ENCODE data around the gene CGN. TPM values are rescaled to one million over a fixed set of nuclear protein-coding genes. Genes with fewer than 3 reads are reported as not detected.

CGN gene
- total RNA-seq, 2 experiments from 2014 or later, result 0.34 to 0.82 TPM

- Mint-ChIP-seq H3K36me3 (ENCODE audit: low read depth) (no peaks in the 10 kb centered on the region), H3K4me3 (no peak overlapping the region), H3K27ac (no peak overlapping the region), H3K27me3 (ENCODE audit: low read depth) (peaks cover 3% of the 10 kb centered on the region), H3K9me3 (ENCODE audit: insufficient read depth) (no peaks in the 10 kb centered on the region), H3K4me1 (ENCODE audit: low read depth) (peaks cover 6% of the 10 kb centered on the region)
- no peak for DNase-seq
- POLR2A ChIA-PET, result no interaction called here
- CTCF ChIA-PET, result no interaction called here
- no peak for ATAC-seq
Observed at GRCh38 chr1:151562661-151563060, 51.5 kb downstream of the CGN start.

GRCh38 chr1:151563376-151563775 is 52.2 kb downstream of the CGN start:
- Mint-ChIP-seq H3K27ac (no peak overlapping the region), H3K36me3 (ENCODE audit: low read depth) (no peaks in the 10 kb centered on the region), H3K4me1 (ENCODE audit: low read depth) (peaks cover 5% of the 10 kb centered on the region), H3K9me3 (ENCODE audit: insufficient read depth) (no peaks in the 10 kb centered on the region), H3K27me3 (ENCODE audit: low read depth) (peaks cover 2% of the 10 kb centered on the region), H3K4me3 (no peak overlapping the region)
- no peak for ATAC-seq
- no peak for DNase-seq
- ChIA-PET POLR2A (no interaction called here), CTCF (no interaction called here)

- Mint-ChIP-seq H3K4me3 (no peak overlapping the region), H3K4me1 (ENCODE audit: low read depth) (peaks cover 7% of the 10 kb centered on the region), H3K9me3 (ENCODE audit: insufficient read depth) (no peaks in the 10 kb centered on the region), H3K36me3 (ENCODE audit: low read depth) (no peaks in the 10 kb centered on the region), H3K27me3 (ENCODE audit: low read depth) (no peaks in the 10 kb centered on the region), H3K27ac (no peak overlapping the region)
- ATAC-seq (no peak), DNase-seq (no peak)
- CTCF ChIA-PET, result interaction anchor here (0.6 kb wide), 1 partner anchor 1574 kb away, joined by 3 read pairs; no protein-coding TSS in a partner anchor
- POLR2A ChIA-PET, result no interaction called here
Observed at GRCh38 chr1:151565502-151566189, 54.5 kb downstream of the CGN start.

GRCh38 chr1:151568626-151569088 is 57.5 kb downstream of the CGN start:
- Mint-ChIP-seq H3K36me3 (ENCODE audit: low read depth) (no peaks in the 10 kb centered on the region), H3K4me1 (ENCODE audit: low read depth) (peaks cover 7% of the 10 kb centered on the region), H3K9me3 (ENCODE audit: insufficient read depth) (no peaks in the 10 kb centered on the region), H3K27me3 (ENCODE audit: low read depth) (no peaks in the 10 kb centered on the region), H3K27ac (no peak overlapping the region), H3K4me3 (no peak overlapping the region)
- ATAC-seq, result no peak
- CTCF ChIA-PET, result interaction anchor here (1.5 kb wide), 1 partner anchor 25 kb away, joined by 4 read pairs; no protein-coding TSS in a partner anchor
- DNase-seq, result no peak
- POLR2A ChIA-PET, result no interaction called here

GRCh38 chr1:151570819-151571218 is 59.6 kb downstream of the CGN start:
- CTCF ChIA-PET, result no interaction called here
- ATAC-seq (no peak), DNase-seq (no peak)
- H3K9me3 Mint-ChIP-seq (ENCODE audit: insufficient read depth), result no peaks in the 10 kb centered on the region
- no peaks in the 10 kb centered on the region for H3K36me3 Mint-ChIP-seq (ENCODE audit: low read depth)
- POLR2A ChIA-PET, result no interaction called here
- H3K27ac Mint-ChIP-seq, result no peak overlapping the region
- H3K4me3 Mint-ChIP-seq, result no peak overlapping the region
- H3K4me1 Mint-ChIP-seq (ENCODE audit: low read depth), result peaks cover 15% of the 10 kb centered on the region
- H3K27me3 Mint-ChIP-seq (ENCODE audit: low read depth), result no peaks in the 10 kb centered on the region

GRCh38 chr1:151574575-151575529 is 63.7 kb downstream of the CGN start:
- no peak overlapping the region for H3K27ac Mint-ChIP-seq
- no peaks in the 10 kb centered on the region for H3K36me3 Mint-ChIP-seq (ENCODE audit: low read depth)
- DNase-seq (no peak), ATAC-seq (peak; percentile 49)
- POLR2A ChIA-PET, result no interaction called here
- no peak overlapping the region for H3K4me3 Mint-ChIP-seq
- CTCF ChIA-PET, result interaction anchor here (2.5 kb wide), 1 partner anchor 19 kb away, joined by 12 read pairs; no protein-coding TSS in a partner anchor
- H3K27me3 Mint-ChIP-seq (ENCODE audit: low read depth), result no peaks in the 10 kb centered on the region
- H3K4me1 Mint-ChIP-seq (ENCODE audit: low read depth), result peaks cover 8% of the 10 kb centered on the region
- H3K9me3 Mint-ChIP-seq (ENCODE audit: insufficient read depth), result no peaks in the 10 kb centered on the region

- H3K4me1 Mint-ChIP-seq (ENCODE audit: low read depth), result peaks cover 8% of the 10 kb centered on the region
- CTCF ChIA-PET, result no interaction called here
- no peak for DNase-seq
- H3K4me3 Mint-ChIP-seq, result no peak overlapping the region
- no peak overlapping the region for H3K27ac Mint-ChIP-seq
- POLR2A ChIA-PET, result no interaction called here
- H3K27me3 Mint-ChIP-seq (ENCODE audit: low read depth), result no peaks in the 10 kb centered on the region
- H3K9me3 Mint-ChIP-seq (ENCODE audit: insufficient read depth), result no peaks in the 10 kb centered on the region
- no peak for ATAC-seq
- no peaks in the 10 kb centered on the region for H3K36me3 Mint-ChIP-seq (ENCODE audit: low read depth)
Observed at GRCh38 chr1:151577173-151577572, 66.0 kb downstream of the CGN start.

GRCh38 chr1:151578941-151579340 is 67.8 kb downstream of the CGN start:
- Mint-ChIP-seq H3K9me3 (ENCODE audit: insufficient read depth) (no peaks in the 10 kb centered on the region), H3K4me1 (ENCODE audit: low read depth) (peaks cover 8% of the 10 kb centered on the region), H3K27me3 (ENCODE audit: low read depth) (no peaks in the 10 kb centered on the region), H3K36me3 (ENCODE audit: low read depth) (no peaks in the 10 kb centered on the region), H3K4me3 (no peak overlapping the region), H3K27ac (no peak overlapping the region)
- CTCF ChIA-PET, result interaction anchor here (0.6 to 5.2 kb wide), 6 partner anchors 15 to 257 kb away, joined by 3 to 26 read pairs (median 3); no protein-coding TSS in a partner anchor
- DNase-seq (no peak), ATAC-seq (no peak)
- POLR2A ChIA-PET, result no interaction called here

GRCh38 chr1:151579436-151580225 is 68.4 kb downstream of the CGN start:
- Mint-ChIP-seq H3K4me3 (no peak overlapping the region), H3K36me3 (ENCODE audit: low read depth) (no peaks in the 10 kb centered on the region), H3K27me3 (ENCODE audit: low read depth) (no peaks in the 10 kb centered on the region), H3K27ac (no peak overlapping the region), H3K9me3 (ENCODE audit: insufficient read depth) (no peaks in the 10 kb centered on the region), H3K4me1 (ENCODE audit: low read depth) (peaks cover 7% of the 10 kb centered on the region)
- POLR2A ChIA-PET, result no interaction called here
- ATAC-seq (no peak), DNase-seq (no peak)
- CTCF ChIA-PET, result interaction anchor here (0.9 to 5.2 kb wide), 4 partner anchors 14 to 257 kb away, joined by 3 to 26 read pairs (median 3); no protein-coding TSS in a partner anchor

- no peaks in the 10 kb centered on the region for H3K4me1 Mint-ChIP-seq (ENCODE audit: low read depth)
- no peaks in the 10 kb centered on the region for H3K9me3 Mint-ChIP-seq (ENCODE audit: insufficient read depth)
- ATAC-seq (no peak), DNase-seq (no peak)
- ChIA-PET POLR2A (interaction anchor here (1.0 kb wide), 1 partner anchor 181 kb away, joined by 3 read pairs; the partner anchor contains the start of gene MRPL9), CTCF (interaction anchor here (1.7 to 5.2 kb wide), 2 partner anchors 12 to 153 kb away, joined by 5 to 26 read pairs; no protein-coding TSS in a partner anchor)
- no peaks in the 10 kb centered on the region for H3K36me3 Mint-ChIP-seq (ENCODE audit: low read depth)
- no peak overlapping the region for H3K4me3 Mint-ChIP-seq
- no peak overlapping the region for H3K27ac Mint-ChIP-seq
- no peaks in the 10 kb centered on the region for H3K27me3 Mint-ChIP-seq (ENCODE audit: low read depth)
Observed at GRCh38 chr1:151581451-151581850, 70.3 kb downstream of the CGN start.

- Mint-ChIP-seq H3K36me3 (ENCODE audit: low read depth) (no peaks in the 10 kb centered on the region), H3K27ac (no peak overlapping the region), H3K9me3 (ENCODE audit: insufficient read depth) (no peaks in the 10 kb centered on the region), H3K4me3 (no peak overlapping the region), H3K27me3 (ENCODE audit: low read depth) (no peaks in the 10 kb centered on the region), H3K4me1 (ENCODE audit: low read depth) (no peaks in the 10 kb centered on the region)
- ChIA-PET POLR2A (interaction anchor here (1.0 kb wide), 1 partner anchor 181 kb away, joined by 3 read pairs; the partner anchor contains the start of gene MRPL9), CTCF (interaction anchor here (0.6 to 5.2 kb wide), 3 partner anchors 12 to 153 kb away, joined by 3 to 26 read pairs (median 5); no protein-coding TSS in a partner anchor)
- DNase-seq (no peak), ATAC-seq (no peak)
Observed at GRCh38 chr1:151581921-151582320, 70.7 kb downstream of the CGN start.
